ENCODE measurements around the gene PGAM2.

Gene PGAM2

DNA sequence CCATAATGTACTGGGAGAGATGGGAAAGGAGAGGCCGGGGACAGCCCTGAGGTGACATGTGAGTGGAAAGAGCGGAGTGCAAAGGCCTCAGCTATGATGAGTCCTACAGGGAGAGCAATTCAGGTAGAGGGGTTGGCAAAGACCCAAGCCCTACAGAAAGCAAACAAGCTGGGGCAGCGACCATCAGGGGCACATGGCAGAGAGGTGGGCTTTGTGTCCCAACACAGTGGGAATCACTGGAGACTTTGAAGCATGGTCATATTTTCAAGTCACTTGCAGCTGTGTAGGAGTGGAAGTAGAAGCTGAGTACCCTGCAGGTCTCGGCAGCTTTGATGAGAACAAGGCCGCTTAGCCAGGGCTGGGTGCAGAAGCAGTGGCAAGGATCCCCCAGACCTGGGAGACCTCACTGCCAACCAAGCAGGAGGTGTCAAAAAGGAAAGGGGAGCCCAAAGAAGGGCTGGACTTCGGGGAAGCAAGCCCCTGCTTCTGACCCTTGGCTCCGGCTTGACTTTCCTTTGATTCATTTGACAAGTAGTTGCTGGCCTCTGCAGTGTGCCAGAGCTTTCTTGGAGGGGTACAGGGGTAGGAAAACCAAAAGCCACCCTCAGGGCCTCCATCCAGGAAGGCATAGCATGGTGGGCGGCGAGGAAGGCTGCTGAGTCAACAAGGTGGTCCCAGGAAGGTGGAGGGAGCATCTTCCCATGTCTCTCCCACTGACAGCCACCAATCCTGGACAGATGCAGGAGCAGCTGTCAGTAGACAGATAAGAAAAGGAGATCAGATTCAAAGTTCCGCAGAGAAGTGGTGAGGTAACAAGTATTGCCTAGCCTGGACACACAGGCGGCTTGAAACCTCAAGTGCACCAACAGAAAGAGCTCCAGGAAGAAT, 1.9 kb upstream of the PGAM2 start:
- no peak overlapping the region for H3K4me2 ChIP-seq (ENCODE audit: low read depth, low read length, poor library complexity, severe bottlenecking)
- no peak overlapping the region for H3K9ac ChIP-seq (ENCODE audit: low read depth, low read length, poor library complexity, severe bottlenecking)
- H3K27me3 ChIP-seq (ENCODE audit: insufficient read depth, low read length, poor library complexity, severe bottlenecking), result no peaks in the 10 kb centered on the region
- H4K20me1 ChIP-seq (ENCODE audit: insufficient read depth, low read length, poor library complexity, severe bottlenecking), result no peaks in the 10 kb centered on the region
- H3K4me3 ChIP-seq (ENCODE audit: low read length, poor library complexity, severe bottlenecking), result no peak overlapping the region
- TF ChIP-seq, protein P1, sequence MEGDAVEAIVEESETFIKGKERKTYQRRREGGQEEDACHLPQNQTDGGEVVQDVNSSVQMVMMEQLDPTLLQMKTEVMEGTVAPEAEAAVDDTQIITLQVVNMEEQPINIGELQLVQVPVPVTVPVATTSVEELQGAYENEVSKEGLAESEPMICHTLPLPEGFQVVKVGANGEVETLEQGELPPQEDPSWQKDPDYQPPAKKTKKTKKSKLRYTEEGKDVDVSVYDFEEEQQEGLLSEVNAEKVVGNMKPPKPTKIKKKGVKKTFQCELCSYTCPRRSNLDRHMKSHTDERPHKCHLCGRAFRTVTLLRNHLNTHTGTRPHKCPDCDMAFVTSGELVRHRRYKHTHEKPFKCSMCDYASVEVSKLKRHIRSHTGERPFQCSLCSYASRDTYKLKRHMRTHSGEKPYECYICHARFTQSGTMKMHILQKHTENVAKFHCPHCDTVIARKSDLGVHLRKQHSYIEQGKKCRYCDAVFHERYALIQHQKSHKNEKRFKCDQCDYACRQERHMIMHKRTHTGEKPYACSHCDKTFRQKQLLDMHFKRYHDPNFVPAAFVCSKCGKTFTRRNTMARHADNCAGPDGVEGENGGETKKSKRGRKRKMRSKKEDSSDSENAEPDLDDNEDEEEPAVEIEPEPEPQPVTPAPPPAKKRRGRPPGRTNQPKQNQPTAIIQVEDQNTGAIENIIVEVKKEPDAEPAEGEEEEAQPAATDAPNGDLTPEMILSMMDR (conservative IDR thresholded peaks at IDR 0.05; ENCODE audit: low read length), result no peak
- TF ChIP-seq EZH2phosphoT487 (IDR thresholded peaks at IDR 0.05; ENCODE audit: borderline replicate concordance), result no peak
- H3F3A ChIP-seq (ENCODE audit: low read depth), result no peaks in the 10 kb centered on the region
- no peaks in the 10 kb centered on the region for H3K36me3 ChIP-seq (ENCODE audit: insufficient read depth, low read length)
- no peaks in the 10 kb centered on the region for H3K79me2 ChIP-seq (ENCODE audit: insufficient read depth, low read length)
- no peaks in the 10 kb centered on the region for H3K9me3 ChIP-seq (ENCODE audit: insufficient read depth, low read depth, low read length)
- H3K4me1 ChIP-seq (ENCODE audit: insufficient read depth, low read length, poor library complexity, severe bottlenecking), result peaks cover 15% of the 10 kb centered on the region
- no peaks in the 10 kb centered on the region for H3K9me2 ChIP-seq (replicated peaks; ENCODE audit: low read depth, low read length)
- H2AFZ ChIP-seq (ENCODE audit: low read length), result no peak overlapping the region

- H3K4me1 ChIP-seq (ENCODE audit: insufficient read depth, low read length, poor library complexity, severe bottlenecking), result peaks cover 11% of the 10 kb centered on the region
- no peaks in the 10 kb centered on the region for H3K27me3 ChIP-seq (ENCODE audit: insufficient read depth, low read length, poor library complexity, severe bottlenecking)
- no peaks in the 10 kb centered on the region for H3K79me2 ChIP-seq (ENCODE audit: insufficient read depth, low read length)
- H3K9me2 ChIP-seq (replicated peaks; ENCODE audit: low read depth, low read length), result no peaks in the 10 kb centered on the region
- H3K9me3 ChIP-seq (ENCODE audit: insufficient read depth, low read depth, low read length), result no peaks in the 10 kb centered on the region
- H3K4me3 ChIP-seq (ENCODE audit: low read length, poor library complexity, severe bottlenecking), result no peak overlapping the region
- H3K4me2 ChIP-seq (ENCODE audit: low read depth, low read length, poor library complexity, severe bottlenecking), result no peak overlapping the region
- peaks cover 5% of the 10 kb centered on the region; the same call in 1 of the 2 replicates for H3K36me3 ChIP-seq (ENCODE audit: insufficient read depth, low read length)
- H3F3A ChIP-seq (ENCODE audit: low read depth), result no peaks in the 10 kb centered on the region
- TF ChIP-seq, protein P1 (conservative IDR thresholded peaks at IDR 0.05; ENCODE audit: low read length), result no peak
- TF ChIP-seq EZH2phosphoT487 (IDR thresholded peaks at IDR 0.05; ENCODE audit: borderline replicate concordance), result no peak
- no peaks in the 10 kb centered on the region for H4K20me1 ChIP-seq (ENCODE audit: insufficient read depth, low read length, poor library complexity, severe bottlenecking)
- no peak overlapping the region for H3K9ac ChIP-seq (ENCODE audit: low read depth, low read length, poor library complexity, severe bottlenecking)
- no peak overlapping the region for H2AFZ ChIP-seq (ENCODE audit: low read length)
Observed at GRCh38 chr7:44066494-44067063, 1.2 kb upstream of the PGAM2 start.

GRCh38 chr7:44066111-44066460, 719 bp upstream of the PGAM2 start:
- no peaks in the 10 kb centered on the region for H3F3A ChIP-seq (ENCODE audit: low read depth)
- TF ChIP-seq, protein P1 (conservative IDR thresholded peaks at IDR 0.05; ENCODE audit: low read length), result no peak
- H3K4me2 ChIP-seq (ENCODE audit: low read depth, low read length, poor library complexity, severe bottlenecking), result no peak overlapping the region
- H3K9me2 ChIP-seq (replicated peaks; ENCODE audit: low read depth, low read length), result no peaks in the 10 kb centered on the region
- no peaks in the 10 kb centered on the region for H3K27me3 ChIP-seq (ENCODE audit: insufficient read depth, low read length, poor library complexity, severe bottlenecking)
- no peaks in the 10 kb centered on the region for H3K79me2 ChIP-seq (ENCODE audit: insufficient read depth, low read length)
- no peak overlapping the region for H3K9ac ChIP-seq (ENCODE audit: low read depth, low read length, poor library complexity, severe bottlenecking)
- no peaks in the 10 kb centered on the region for H3K9me3 ChIP-seq (ENCODE audit: insufficient read depth, low read depth, low read length)
- H4K20me1 ChIP-seq (ENCODE audit: insufficient read depth, low read length, poor library complexity, severe bottlenecking), result no peaks in the 10 kb centered on the region
- H2AFZ ChIP-seq (ENCODE audit: low read length), result no peak overlapping the region
- H3K4me1 ChIP-seq (ENCODE audit: insufficient read depth, low read length, poor library complexity, severe bottlenecking), result peaks cover 11% of the 10 kb centered on the region
- no peak overlapping the region for H3K4me3 ChIP-seq (ENCODE audit: low read length, poor library complexity, severe bottlenecking)
- peaks cover 10% of the 10 kb centered on the region; the same call in 1 of the 2 replicates for H3K36me3 ChIP-seq (ENCODE audit: insufficient read depth, low read length)
